Epithelial cell of umbilical artery (primary cell): Measurements from ENCODE around the gene AFG1L. TPM values are rescaled to one million over a fixed set of nuclear protein-coding genes. Genes with fewer than 3 reads are reported as not detected.

Experiments used
- total RNA-seq: library from RNA; depleted of rRNA; stranded (reverse); fragments of >200 nt; gene quantifications from 2 replicates; pipeline ENCODE4 v1.2.3, GENCODE V29; 2014

The AFG1L gene
- total RNA-seq, result 2.3 and 5.3 TPM in 2 replicates

DNA sequence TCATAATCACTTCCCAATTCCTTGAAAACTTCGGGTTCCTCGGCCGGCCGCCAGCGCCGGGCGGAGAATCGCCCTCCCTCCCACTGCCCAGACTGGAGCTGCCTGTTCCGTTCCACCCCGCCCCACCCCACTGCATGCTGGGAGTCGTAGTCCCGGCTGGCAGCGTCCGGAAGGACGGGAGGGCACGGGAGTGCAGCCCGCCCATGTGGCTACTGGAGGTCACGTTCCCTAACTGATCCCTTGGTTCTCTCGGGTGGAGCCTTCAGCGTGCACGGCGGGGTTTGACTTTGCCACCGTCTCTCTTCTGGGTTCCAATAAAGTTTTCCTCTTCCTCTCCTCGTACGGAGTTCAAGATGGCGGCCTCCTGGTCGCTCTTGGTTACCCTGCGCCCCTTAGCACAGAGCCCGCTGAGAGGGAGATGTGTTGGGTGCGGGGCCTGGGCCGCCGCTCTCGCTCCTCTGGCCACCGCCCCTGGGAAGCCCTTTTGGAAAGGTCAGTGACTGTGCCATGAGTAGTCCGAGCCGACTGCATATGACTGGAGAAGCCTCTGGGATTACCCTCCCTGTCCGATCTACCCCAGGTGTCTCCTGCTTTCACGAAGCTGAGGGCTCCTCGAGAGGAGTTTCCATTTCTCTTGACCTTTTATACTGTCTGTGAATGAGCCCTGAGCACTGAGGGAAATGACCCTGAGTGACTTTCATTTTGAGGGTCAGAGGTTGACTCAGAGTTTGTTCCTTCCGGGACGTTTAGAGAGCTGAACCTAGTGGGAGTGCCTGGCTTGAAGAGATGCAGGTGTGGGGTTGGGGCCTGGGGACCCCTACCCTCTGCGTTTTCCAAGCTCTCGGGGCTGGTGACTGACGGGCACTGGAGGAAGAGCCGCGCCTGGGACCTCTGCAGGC lies at the start of gene AFG1L:
TSS of gene AFG1L (plus strand) at position 328 of the 899 bp plus-strand sequence. CDS start at position 354, 26 bp downstream.

DNA sequence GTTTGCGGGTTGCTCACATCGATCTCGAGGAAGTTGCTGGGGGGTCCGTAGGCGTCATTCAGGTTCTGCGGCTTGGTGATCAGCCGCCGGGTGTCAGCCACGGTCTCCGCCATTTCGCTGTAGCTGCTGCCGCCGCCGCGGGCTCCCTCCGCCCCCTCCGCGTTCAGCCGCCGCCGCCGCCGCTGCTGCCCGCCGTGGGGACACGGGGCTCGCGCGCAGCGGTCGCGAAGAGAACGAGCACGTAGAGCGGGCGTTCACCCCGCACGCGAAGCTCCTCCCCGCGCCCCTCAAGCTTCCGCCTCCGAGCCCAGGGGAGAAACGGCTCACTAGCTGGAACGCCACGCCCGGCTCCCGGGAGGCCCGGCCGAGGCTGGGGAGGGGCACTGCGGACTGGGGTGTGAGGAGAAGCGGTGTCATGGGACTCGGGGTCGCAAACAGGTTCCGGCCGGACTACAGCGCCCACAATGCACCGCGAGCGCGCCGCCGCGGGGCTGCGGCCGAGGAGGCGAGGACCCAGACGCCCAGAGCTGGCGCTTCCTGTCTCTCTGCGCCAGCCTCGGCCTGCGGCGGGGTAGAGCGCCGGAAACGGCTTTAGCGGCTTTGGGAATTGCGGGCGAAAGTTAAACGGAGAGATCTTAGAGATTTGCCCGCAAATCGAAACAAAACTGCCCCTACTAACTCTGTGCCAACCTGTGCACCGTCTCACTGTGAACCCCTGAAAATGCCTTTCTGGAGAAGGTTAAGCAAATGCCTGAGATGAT lies 33.9 kb upstream of the AFG1L start, which contains the start of gene SNX3:
TSS of gene SNX3 (minus strand) at position 232 of the 761 bp plus-strand sequence. CDS start at position 113, 119 bp downstream.

GRCh38 chr6:108560463-108561308 lies 265.8 kb downstream of the AFG1L start, which contains the start of gene FOXO3:
Gene FOXO3 (plus strand): TSS chr6:108560917. CDS start chr6:108561209, 292 bp downstream.

Other genes with a start within 250 kb of the AFG1L start
- gene OSTM1, start 220.3 kb upstream of the AFG1L start, total RNA-seq, result 13.0 and 145 TPM in 2 replicates
- not detected in 2 replicates for gene NR2E1, start 129.0 kb upstream of the AFG1L start, total RNA-seq
- gene SNX3, start 34.0 kb upstream of the AFG1L start, total RNA-seq, result 148 and 274 TPM in 2 replicates